SK-N-MC (cell line): ENCODE measurements around the gene EFCAB8.

ENCODE experiments used
- EZH2 ChIP-seq: fragments of 200-600 bp; sonication (generic); IDR thresholded peaks from one replicate; pipeline ENCODE4 v1.6.1; 2017; ENCODE audit warnings: antibody characterized with exemption
- FOXP2 ChIP-seq: optimal IDR thresholded peaks from 2 replicates; pipeline ENCODE3; 2011; ENCODE audit warnings: mild to moderate bottlenecking, moderate library complexity; ENCODE audit not compliant: insufficient read depth; ENCODE audit errors: extremely low read length, control extremely low read depth
- POLR2AphosphoS5 ChIP-seq: IDR thresholded peaks from 2 replicates; pipeline ENCODE4 v1.6.1; 2012; ENCODE audit warnings: mild to moderate bottlenecking, low read depth, low read length, borderline replicate concordance

- TF ChIP-seq EZH2 (no peak), POLR2AphosphoS5 (no peak), FOXP2 (no peak)
Measured at GRCh38 chr20:32964575-32964974, 105.9 kb downstream of the EFCAB8 start.
